Measurements from ENCODE around the gene ELL2. TPM values are rescaled to one million over a fixed set of nuclear protein-coding genes. Genes with fewer than 3 reads are reported as not detected.
"Not testable (repeated sequence)": the region's sequence is repeated elsewhere in the genome, so short reads cannot be mapped to it uniquely, and the experiment has no call there.

Gene ELL2
- total RNA-seq, 2 experiments from 2014 or later = 75.0 to 78.6 TPM

GRCh38 chr5:95841914-95842812 lies 119.5 kb downstream of the ELL2 start:
- no peaks in the 10 kb centered on the region for H3K27me3 Mint-ChIP-seq (ENCODE audit: low read depth)
- DNase-seq = no peak
- H3K9me3 Mint-ChIP-seq = no peaks in the 10 kb centered on the region
- H3K36me3 Mint-ChIP-seq (ENCODE audit: low read depth) = no peaks in the 10 kb centered on the region
- CTCF ChIA-PET = interaction anchor here (0.8 to 17.5 kb wide), 4 partner anchors 18 to 178 kb away, joined by 3 to 497 read pairs (median 6); no protein-coding TSS in a partner anchor
- peaks cover 17% of the 10 kb centered on the region for H3K4me1 Mint-ChIP-seq (ENCODE audit: low read depth)
- H3K27ac Mint-ChIP-seq = peak overlapping the region; percentile 76
- H3K4me3 Mint-ChIP-seq = no peak overlapping the region
- intact Hi-C loops (cut with micrococcal nuclease) = loop anchor here (2.0 kb wide), 1 partner anchor 123 kb away; no protein-coding TSS in a partner anchor

DNA sequence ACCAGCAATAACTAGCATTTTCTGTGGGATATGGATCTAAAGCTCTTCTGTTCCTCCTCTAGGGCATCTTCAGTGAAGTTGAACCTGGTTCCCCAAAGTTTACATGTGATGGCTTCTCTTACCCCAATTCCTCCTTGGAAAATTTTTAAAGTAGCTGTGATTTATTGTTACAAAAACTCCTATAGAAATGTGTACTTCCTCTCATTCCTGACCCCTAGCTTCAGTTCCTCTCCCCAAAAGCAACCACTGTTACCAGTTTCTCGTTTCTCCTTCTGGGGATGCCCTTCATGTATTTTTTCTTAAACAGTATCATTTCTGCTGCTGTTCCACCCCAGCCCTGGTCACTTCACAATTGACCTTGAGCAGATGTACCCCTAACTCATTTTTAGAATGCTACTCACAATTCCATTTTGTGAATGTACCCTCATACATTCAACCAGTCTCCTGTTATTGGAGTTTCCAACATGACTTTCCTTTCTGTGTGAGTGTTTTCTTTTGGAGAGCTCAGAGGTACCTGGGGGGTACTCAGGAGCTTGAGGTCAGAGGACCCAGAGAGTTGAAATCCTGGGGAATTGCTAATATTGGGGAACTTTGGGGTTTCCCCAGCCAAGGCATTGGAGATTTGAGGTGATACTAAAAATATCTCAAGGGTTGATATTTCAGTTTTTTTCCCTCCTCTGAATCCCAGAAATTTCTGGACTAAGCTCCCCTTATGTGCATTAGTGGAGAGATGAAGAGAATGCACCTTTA lies 120.5 kb downstream of the ELL2 start:
- peak overlapping the region; percentile 22 for H3K27ac Mint-ChIP-seq
- H3K4me3 Mint-ChIP-seq = no peak overlapping the region
- H3K9me3 Mint-ChIP-seq = no peaks in the 10 kb centered on the region
- H3K27me3 Mint-ChIP-seq (ENCODE audit: low read depth) = no peaks in the 10 kb centered on the region
- CTCF ChIA-PET = interaction anchor here (0.6 to 17.5 kb wide), 5 partner anchors 20 to 177 kb away, joined by 3 to 497 read pairs (median 5); no protein-coding TSS in a partner anchor
- H3K4me1 Mint-ChIP-seq (ENCODE audit: low read depth) = peaks cover 27% of the 10 kb centered on the region
- no peaks in the 10 kb centered on the region for H3K36me3 Mint-ChIP-seq (ENCODE audit: low read depth)
- DNase-seq = no peak
- intact Hi-C loops (cut with micrococcal nuclease) = no loop called here

GRCh38 chr5:95839658-95840057 lies 122.0 kb downstream of the ELL2 start:
- no peaks in the 10 kb centered on the region for H3K36me3 Mint-ChIP-seq (ENCODE audit: low read depth)
- intact Hi-C loops (cut with micrococcal nuclease) = no loop called here
- peaks cover 35% of the 10 kb centered on the region for H3K4me1 Mint-ChIP-seq (ENCODE audit: low read depth)
- no peak overlapping the region for H3K4me3 Mint-ChIP-seq
- no peaks in the 10 kb centered on the region for H3K9me3 Mint-ChIP-seq
- no peaks in the 10 kb centered on the region for H3K27me3 Mint-ChIP-seq (ENCODE audit: low read depth)
- CTCF ChIA-PET = interaction anchor here (0.7 to 17.5 kb wide), 6 partner anchors 8 to 68 kb away, joined by 3 to 497 read pairs (median 4); no protein-coding TSS in a partner anchor
- DNase-seq = no peak
- H3K27ac Mint-ChIP-seq = no peak overlapping the region

DNA sequence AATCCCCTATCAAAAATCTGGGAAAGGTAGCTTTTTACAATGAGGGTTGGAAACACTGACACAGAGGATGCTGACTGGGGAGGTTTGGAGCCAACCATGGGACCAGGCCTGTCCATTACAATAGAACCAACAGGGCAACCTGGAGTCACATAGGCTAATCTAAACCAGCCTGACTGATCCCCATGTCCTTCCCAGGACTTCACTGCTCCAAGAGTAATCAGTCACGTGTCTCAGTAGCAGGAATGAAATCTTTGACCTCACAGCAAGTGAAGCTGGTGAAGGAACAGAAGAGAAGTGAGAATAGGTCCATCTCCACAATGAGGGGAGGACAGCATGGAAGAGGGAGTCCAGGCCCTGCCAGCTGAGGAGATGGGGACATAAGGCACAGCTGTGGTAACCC lies 123.1 kb downstream of the ELL2 start:
- Mint-ChIP-seq H3K27me3 (ENCODE audit: low read depth) (no peaks in the 10 kb centered on the region), H3K36me3 (ENCODE audit: low read depth) (no peaks in the 10 kb centered on the region), H3K27ac (no peak overlapping the region), H3K9me3 (no peaks in the 10 kb centered on the region), H3K4me3 (no peak overlapping the region), H3K4me1 (ENCODE audit: low read depth) (peaks cover 46% of the 10 kb centered on the region)
- CTCF ChIA-PET = interaction anchor here (1.1 to 17.5 kb wide), 3 partner anchors 8 to 54 kb away, joined by 6 to 497 read pairs (median 61); partner anchors contain the start of gene GLRX
- intact Hi-C loops (cut with micrococcal nuclease) = no loop called here
- no peak for DNase-seq

GRCh38 chr5:95838001-95838520 lies 123.6 kb downstream of the ELL2 start:
- intact Hi-C loops (cut with micrococcal nuclease) = no loop called here
- H3K36me3 Mint-ChIP-seq (ENCODE audit: low read depth) = no peaks in the 10 kb centered on the region
- H3K27ac Mint-ChIP-seq = no peak overlapping the region
- peaks cover 45% of the 10 kb centered on the region for H3K4me1 Mint-ChIP-seq (ENCODE audit: low read depth)
- CTCF ChIA-PET = interaction anchor here (0.9 to 17.5 kb wide), 5 partner anchors 8 to 191 kb away, joined by 4 to 497 read pairs (median 6); partner anchors contain the start of gene GLRX
- no peaks in the 10 kb centered on the region for H3K9me3 Mint-ChIP-seq
- DNase-seq = no peak
- no peaks in the 10 kb centered on the region for H3K27me3 Mint-ChIP-seq (ENCODE audit: low read depth)
- H3K4me3 Mint-ChIP-seq = no peak overlapping the region

GRCh38 chr5:95837492-95837891 lies 124.2 kb downstream of the ELL2 start:
- H3K27ac Mint-ChIP-seq = no peak overlapping the region
- no peak for DNase-seq

DNA sequence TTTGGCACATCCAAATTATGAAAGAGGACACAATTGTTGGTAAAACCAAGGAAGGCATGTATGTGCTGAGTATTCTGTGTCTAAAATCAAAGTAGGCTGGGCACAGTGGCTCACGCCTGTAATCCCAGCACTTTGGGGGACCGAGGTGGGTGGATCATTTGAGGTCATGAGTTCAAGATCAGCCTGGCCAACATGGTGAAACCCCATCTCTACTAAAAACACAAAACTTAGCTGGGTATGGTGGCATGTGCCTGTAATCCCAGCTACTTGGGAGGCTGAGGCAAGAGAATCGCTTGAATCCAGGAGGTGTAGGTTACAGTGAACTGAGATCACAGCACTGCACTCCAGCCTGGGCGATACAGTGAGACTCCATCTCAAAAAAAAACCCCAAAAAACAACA lies 124.7 kb downstream of the ELL2 start:
- H3K27me3 Mint-ChIP-seq (ENCODE audit: low read depth); H3K36me3 Mint-ChIP-seq (ENCODE audit: low read depth); intact Hi-C loops (cut with micrococcal nuclease); H3K9me3 Mint-ChIP-seq; DNase-seq; H3K4me3 Mint-ChIP-seq: not testable (repeated sequence)
- peak overlapping the region; percentile 2 for H3K27ac Mint-ChIP-seq
- CTCF ChIA-PET = interaction anchor here (0.6 to 17.5 kb wide), 9 partner anchors 9 to 215 kb away, joined by 3 to 497 read pairs (median 5); partner anchors contain the start of gene GLRX
- H3K4me1 Mint-ChIP-seq (ENCODE audit: low read depth) = peaks cover 47% of the 10 kb centered on the region

More at GRCh38 chr5:95837492-95837891, 124.2 kb downstream of the ELL2 start:
- peaks cover 46% of the 10 kb centered on the region for H3K4me1 Mint-ChIP-seq (ENCODE audit: low read depth)
- no peaks in the 10 kb centered on the region for H3K9me3 Mint-ChIP-seq
- CTCF ChIA-PET = interaction anchor here (0.6 to 17.5 kb wide), 6 partner anchors 9 to 215 kb away, joined by 3 to 497 read pairs (median 10); partner anchors contain the start of gene GLRX
- H3K36me3 Mint-ChIP-seq (ENCODE audit: low read depth) = no peaks in the 10 kb centered on the region
- no peaks in the 10 kb centered on the region for H3K27me3 Mint-ChIP-seq (ENCODE audit: low read depth)
- intact Hi-C loops (cut with micrococcal nuclease) = no loop called here
- no peak overlapping the region for H3K4me3 Mint-ChIP-seq

GRCh38 chr5:95836544-95836943 lies 125.1 kb downstream of the ELL2 start:
- CTCF ChIA-PET = interaction anchor here (0.8 to 17.5 kb wide), 7 partner anchors 10 to 143 kb away, joined by 3 to 497 read pairs (median 13); partner anchors contain the start of gene GLRX
- Mint-ChIP-seq H3K36me3 (ENCODE audit: low read depth) (no peaks in the 10 kb centered on the region), H3K27ac (peak overlapping the region; percentile 14), H3K27me3 (ENCODE audit: low read depth) (no peaks in the 10 kb centered on the region), H3K9me3 (no peaks in the 10 kb centered on the region), H3K4me1 (ENCODE audit: low read depth) (peaks cover 47% of the 10 kb centered on the region), H3K4me3 (no peak overlapping the region)
- no peak for DNase-seq
- intact Hi-C loops (cut with micrococcal nuclease) = no loop called here

DNA sequence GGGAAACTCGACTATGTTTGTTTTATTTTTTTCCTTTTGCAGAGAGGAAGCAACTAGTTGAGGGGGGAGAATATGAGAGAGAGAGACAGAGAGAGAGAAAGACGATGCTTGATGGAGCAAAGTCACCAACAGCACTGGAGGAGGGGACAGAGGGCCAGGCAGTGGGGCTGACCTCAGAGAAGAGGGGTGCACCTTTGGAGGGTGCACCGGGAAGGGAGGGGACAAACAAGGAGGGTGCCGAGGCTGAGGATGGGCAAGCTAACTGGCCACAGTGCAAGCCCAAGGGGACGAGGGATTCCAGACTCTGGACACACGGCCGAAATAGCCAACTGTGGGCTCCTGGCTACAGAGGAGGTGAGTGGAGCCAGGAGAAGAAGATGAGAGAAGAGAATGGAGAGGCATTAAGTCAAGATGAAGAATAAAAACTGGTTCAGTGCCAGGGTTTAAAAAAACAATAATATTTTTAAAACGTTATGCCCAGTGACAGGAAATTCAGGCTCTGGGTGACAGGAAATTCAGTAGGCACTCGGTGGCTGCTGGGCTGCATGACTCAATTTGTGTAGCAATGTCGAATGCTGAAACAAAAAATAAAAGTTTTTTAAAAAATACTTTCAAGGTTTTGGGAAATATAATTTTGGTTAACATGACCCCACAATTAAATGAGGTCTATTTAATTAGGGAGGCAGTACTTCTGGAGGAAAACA lies 125.8 kb downstream of the ELL2 start:
- Mint-ChIP-seq H3K9me3 (no peaks in the 10 kb centered on the region), H3K4me3 (peak overlapping the region; percentile 77), H3K36me3 (ENCODE audit: low read depth) (no peaks in the 10 kb centered on the region), H3K27ac (peak overlapping the region; percentile 92), H3K4me1 (ENCODE audit: low read depth) (peaks cover 47% of the 10 kb centered on the region), H3K27me3 (ENCODE audit: low read depth) (no peaks in the 10 kb centered on the region)
- DNase-seq = peak; percentile 57
- intact Hi-C loops (cut with micrococcal nuclease) = loop anchor here (1.0 to 2.0 kb wide), 5 partner anchors 7 to 281 kb away; partner anchors contain the start of genes ARSK and SKIC3
- CTCF ChIA-PET = interaction anchor here (1.1 to 17.5 kb wide), 7 partner anchors 7 to 51 kb away, joined by 4 to 497 read pairs (median 13); partner anchors contain the start of gene GLRX
